Measurements from ENCODE around the gene PAH.
"Not testable (repeated sequence)": the region's sequence is repeated elsewhere in the genome, so short reads cannot be mapped to it uniquely, and the experiment has no call there.

The PAH gene

DNA sequence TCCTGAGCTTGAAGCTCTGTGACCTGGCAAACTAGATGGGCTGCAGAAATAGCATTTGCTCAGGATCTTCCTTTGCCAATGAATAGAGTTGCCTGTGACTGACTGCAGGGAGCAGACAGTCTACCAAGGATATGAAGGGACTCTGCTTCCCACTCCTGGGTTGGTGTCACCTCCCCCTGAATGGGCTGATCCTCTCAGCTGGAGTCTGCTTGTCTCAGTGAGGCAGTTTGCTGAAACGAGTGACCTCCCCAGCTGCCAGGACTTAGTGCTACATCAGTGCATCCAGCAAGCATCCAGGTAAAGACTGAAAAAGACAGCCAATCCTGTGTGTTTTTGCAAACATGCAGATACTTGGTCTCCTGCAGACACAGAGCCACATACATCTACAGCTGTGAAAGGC lies 28.5 kb downstream of the PAH start:
- no peak for DNase-seq

- no peak for DNase-seq
Measured at GRCh38 chr12:102885043-102885932, 31.8 kb downstream of the PAH start.

DNA sequence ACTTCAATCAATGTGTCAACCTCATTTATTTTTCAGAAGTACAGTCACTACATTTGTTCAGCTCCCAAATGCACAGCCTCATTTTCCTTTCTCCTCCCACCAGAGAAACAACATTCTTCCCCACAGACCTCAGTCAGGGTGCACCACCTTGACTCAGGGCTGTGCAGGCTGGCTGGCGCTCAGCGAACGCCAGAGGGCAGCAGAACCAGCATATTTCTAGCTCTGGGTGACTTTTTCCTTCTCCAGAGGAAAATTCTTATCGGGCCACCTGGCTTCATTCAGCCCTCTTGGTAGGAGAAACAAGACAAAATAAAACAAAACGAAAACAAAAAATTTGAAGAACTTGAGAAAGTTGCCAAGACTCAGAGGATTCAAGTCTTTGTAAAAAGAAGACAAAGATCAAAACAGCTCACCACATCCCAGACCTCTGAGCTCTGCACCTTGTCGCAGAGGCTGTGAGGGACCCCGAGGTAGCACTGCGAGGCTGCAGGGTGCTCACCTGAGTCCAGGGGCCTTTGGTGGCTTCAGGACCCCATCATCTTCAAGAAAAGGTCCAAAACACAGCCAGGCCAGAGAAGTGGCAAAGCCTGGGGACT lies 33.7 kb downstream of the PAH start:
- peak; percentile 61 for DNase-seq

- no peak for DNase-seq
Measured at GRCh38 chr12:102880783-102881182, 36.3 kb downstream of the PAH start.

DNA sequence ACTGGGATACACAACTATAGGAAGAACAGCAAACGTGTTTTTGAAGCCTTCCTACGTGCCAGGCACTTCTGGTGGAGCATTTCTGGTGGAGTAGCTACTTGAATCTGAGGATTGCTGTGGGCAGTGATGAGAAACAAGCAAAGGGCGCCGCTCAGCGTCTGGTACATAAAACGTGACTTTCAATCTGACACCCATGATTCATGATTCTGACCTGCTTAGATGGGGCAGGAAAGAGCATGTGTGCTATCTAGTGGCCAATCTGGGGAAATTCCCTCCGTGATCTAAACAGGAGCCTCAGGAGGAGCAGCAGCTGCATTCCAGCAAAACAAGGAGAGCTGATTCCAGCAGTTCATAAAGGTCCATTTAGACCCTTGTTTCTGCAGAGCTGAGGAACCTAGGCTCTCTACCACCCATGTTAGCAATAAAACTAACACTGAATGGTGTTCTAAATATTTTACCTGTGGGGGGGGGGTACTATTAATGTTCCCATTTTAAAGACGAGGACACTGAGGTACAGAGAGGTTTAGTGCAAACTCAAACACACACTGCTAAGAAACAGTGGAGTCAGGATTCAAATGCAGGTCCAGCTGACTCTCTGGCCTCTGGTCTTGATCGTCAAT lies 37.8 kb downstream of the PAH start:
- DNase-seq = peak; percentile 97

DNA sequence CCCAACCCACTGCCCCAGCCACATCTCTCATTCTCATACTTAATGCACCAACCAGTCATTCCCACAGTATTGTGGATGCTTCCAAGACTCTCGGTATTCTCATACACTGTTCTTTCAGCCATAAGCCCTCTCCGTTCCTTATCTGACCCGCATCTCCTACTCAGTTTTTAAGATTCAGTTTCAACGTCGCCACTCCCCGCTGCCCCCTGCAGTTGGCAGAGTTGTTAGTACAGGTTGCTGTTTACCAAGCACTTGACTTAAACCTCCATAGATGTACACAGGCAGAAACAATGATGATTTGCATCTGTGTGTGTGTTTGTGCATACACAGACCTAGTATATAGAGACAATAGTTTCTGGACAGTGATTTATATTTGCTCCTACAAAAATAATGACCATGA lies 40.2 kb downstream of the PAH start:
- DNase-seq = peak; percentile 82

GRCh38 chr12:102874819-102875218 lies 42.2 kb downstream of the PAH start:
- no peak for DNase-seq

DNA sequence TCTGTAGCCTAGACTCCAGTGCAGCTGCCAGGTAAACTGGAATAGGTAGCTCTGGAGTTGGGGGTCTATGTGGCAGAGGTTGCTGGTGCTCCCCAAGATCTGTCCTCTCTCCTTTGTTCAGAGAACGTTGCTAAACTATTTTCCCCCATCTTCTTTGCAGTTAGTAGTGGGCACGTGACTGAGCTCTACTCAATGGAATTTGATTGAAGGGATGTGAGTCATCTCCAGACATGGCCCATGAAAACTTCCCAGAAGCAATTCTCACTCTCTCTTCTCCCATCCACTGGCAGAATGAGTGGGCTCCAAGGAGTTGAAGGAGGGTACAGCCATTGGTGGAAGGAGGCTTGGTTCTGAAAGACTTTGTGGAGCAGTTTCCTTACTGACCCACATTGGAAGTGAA lies 44.0 kb downstream of the PAH start:
- no peak for DNase-seq

DNA sequence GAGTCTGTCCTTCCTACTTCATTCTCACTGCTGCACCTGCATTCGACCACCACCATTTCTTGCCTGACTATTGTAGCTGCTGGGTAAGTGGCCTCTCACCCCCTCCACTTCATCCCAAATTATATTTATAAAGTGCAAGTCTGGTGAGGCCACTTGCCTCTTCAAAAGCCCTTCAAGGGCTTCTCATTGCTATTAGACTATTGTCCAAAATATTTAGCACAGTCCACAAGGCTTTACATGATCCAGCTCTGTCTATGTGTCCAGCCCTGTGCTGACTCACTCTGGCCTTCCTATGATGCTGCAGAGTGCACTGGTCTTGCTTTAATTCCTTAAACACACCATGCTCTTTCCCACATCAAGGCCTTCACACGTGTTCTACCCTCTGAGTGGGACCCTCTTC lies 46.0 kb downstream of the PAH start:
- no peak for DNase-seq

GRCh38 chr12:102869571-102869970 lies 47.5 kb downstream of the PAH start:
- DNase-seq = no peak

DNA sequence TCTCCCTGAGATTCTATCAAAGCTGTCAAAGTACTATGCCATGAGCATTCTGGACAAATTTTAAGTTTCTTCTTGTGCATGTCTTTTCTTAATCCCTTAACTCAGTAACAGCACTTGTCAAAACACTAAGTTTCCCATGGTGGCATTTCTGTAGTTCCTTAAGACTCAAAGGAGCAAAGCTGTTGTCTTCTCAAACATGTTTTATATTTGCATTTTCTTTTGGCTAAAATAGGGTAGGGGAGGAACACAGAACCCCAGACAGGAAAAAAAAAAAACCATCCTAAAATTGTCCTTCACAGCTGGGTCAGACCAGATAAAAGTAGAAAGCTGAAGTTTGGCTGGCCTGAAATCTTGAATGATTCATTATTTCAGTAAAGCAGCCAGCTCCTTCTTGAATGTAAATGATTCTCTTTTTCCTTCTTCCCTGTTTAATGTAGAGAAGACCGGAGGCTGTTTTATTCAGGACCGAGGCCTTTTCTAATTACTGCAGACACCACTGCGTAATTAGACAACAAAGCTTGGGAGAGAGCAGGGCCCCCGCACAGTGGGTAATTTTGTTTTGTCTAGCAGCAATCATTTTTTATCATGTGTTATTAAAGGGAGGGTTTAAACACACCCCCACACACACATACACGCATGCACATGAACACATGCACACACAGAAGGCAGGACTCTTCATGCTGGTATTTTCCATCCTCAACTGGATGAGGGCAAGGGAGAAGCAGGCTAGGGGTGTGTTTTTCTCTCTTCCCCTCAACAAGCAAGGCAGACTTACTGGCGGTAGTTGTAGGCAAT lies 51.0 kb downstream of the PAH start:
- DNase-seq = no peak

DNA sequence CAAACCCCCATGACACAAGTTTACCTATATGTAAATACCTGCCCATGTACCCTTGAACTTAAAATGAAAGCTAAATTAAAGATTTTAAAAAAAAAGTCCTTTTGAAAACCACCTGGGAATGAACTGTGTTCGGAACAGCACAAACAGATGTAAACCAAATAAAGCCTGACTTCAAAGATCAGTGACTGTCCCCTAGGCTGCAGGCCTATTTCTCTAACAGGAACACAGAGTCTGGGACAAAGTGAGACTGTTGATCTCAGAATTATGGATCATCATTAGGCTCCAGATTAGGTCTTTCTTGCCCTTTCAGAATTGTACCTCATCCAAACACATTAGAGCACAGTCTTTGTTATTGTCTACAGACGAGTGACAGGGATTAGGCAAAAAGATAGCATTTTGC lies 54.6 kb downstream of the PAH start:
- no peak for DNase-seq

DNA sequence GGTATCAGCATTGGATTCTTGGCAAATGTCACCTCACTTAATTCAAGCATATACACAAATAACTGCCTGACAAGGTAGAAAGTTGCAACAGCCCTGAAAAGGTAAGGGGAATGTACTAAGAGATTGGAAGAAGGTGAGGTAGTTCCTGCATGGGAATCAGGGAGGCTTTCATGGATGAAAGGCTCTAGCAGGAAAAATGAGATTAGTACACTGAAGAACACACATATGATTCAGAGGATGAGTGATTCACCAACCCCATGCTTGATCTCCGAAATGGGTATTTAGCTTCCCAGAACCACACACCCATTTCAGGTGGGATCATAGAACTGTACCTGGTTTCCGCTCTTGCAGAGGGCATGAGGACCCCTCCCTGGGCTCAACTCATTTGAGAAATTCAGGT lies 65.8 kb downstream of the PAH start:
- DNase-seq = no peak

DNA sequence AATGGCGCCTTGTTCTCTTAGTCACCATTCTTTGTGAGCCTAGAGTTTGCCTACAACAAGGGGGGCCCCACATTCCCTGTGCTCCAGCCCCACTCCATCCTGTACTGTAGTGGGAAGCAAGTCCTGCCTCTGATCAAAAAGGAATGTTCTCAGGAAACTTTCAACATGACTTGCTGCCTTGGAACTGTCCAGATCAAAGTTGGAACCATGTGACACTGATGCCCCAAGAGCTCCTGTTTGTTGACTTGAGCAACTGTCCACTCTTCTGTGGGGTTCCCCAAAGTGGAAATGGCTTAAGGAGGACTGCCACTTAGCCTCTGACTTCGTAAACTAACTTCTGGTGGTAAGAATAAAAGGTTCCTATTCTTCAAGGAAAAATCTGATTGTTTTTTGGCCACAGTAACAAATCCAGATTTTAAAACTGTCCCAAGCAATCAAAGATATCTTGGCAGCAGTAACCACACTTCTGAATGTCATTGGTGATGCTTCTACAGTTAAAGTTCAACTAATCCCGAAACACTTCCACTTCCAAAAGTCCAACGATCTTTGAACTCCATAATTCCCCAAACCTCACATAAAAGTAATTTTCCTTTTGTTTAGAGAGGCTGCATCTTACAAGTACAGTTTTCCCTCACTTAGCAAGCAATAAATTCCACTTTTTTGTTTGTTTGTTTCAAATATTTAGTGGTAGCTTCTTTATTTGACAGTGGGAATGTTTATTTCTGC lies 67.2 kb downstream of the PAH start:
- DNase-seq = no peak

- no peak for DNase-seq
Measured at GRCh38 chr12:102848832-102849231, 68.2 kb downstream of the PAH start.

DNA sequence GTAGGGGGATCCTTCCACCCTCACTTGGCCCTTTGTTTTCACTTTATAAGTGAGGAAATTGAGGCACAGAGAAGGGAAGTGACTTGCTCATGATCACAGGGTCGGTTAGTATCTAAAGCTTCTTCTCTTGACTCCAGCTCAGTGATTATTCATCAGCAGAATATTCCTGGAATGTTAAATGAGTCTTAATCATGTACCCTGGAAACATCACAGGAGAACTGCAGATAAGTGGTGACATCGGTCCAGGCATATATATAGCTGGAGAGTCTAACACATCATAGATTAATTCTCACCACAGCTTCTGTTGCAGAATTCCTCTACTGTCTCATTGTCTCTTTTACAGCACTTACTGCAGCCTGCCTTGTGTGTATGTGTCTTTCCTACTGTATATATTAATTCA lies 69.9 kb downstream of the PAH start:
- DNase-seq = no peak

DNA sequence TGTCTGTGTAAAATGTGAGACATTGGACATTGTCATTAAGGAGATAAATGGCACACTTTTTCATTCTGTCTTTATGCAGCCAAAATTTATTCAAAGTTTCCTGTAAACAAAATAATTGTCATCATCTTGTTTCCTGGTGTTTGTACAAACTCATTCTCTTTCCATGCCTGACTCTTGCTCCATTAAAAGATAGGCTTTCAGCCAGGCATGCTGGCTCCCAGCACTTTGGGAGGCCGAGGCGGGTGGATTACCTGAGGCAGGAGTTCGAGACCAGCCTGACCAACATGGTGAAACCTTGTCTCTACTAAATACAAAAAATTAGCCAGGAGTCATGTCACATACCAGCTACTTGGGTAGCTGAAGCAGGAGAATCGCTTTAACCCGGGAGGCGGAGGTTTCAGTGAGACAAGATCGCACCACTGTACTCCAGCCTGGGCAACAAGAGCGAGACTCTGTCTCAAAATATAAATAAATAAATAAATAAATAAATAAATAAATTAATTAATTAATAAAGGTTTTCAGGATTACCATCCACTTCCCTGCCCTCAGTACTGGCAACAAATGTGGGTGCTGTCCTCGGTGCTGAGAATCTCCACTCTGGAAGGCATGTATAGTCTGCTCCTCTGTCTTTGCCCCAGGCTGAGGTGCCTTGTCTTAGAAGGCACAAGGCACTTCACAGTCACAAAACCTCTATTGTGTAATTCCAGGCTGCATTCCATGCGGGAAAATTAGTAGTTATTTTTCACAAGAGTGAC lies 83.2 kb downstream of the PAH start:
- no peak for DNase-seq

GRCh38 chr12:102832826-102833225 lies 84.2 kb downstream of the PAH start:
- DNase-seq = not testable (repeated sequence)

DNA sequence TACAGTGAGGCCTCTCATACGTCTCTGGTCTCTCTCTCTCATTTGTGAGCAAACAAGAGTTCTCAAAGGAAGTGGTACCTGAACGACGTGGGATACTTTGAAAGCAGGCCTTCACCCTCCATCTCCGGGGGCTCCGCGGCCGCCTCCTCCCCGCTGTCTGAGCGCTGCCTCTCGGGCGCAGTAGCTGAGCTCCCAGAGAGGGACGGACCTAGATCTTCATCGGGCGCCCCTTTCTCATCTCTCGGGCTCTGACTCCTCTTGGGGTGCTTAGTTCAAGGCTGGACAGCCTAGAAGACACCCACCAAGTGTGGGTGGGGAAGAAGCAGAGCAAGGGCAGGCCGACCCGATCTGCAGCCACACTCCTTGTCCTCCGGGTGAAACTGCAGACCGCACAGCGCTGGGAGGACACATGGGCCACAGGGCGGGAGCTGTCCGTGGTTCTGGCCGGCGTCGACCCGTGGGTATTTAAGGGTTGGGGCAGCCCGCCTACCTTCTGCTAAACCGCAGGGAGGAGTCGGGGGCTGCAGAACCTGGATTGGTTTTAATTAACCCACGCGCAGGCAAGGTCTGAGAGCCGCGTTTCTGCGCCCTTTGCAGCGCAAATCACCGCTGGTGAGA lies 92.7 kb downstream of the PAH start:
- DNase-seq = no peak

DNA sequence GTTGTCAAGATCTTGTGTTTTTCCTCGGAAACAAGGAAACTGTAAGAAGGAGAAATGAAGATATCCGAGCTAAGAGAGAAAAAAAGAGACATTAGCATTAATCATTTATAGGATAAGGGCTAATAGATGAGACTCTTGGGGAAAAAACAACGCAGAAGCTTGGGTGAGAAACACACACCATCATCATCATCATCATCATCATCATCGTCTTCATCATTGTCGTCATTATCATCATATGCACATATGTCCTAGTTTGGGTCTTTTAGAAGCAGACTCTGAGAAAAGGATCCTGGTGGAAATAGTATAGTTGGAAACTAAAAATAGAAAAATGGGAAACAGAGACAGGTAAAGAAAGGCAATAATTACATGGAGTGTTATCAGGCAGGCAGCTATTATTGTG lies 95.9 kb downstream of the PAH start:
- DNase-seq = no peak

GRCh38 chr12:102816816-102817434 lies 100.1 kb downstream of the PAH start:
- peak; percentile 36 for DNase-seq
